Liver (tissue), 9 donors: ENCODE data around the gene NR0B1. TPM values are rescaled to one million over a fixed set of nuclear protein-coding genes. Genes with fewer than 3 reads are reported as not detected.

Experiments
- DNase-seq: peaks from one replicate; pipeline ENCODE4 v3.0.0-alpha.2; 2017; ENCODE audit warnings: low spot score
- H3K27ac ChIP-seq, 2 donors: one replicate each; pipeline ENCODE4 v1.7.0; 2013; ENCODE audit warnings: inconsistent platforms in 2 of 2, low read length in 2 of 2, control low read depth in 1 of 2, low read depth in 1 of 2, mild to moderate bottlenecking in 1 of 2
- H3K27me3 ChIP-seq, 4 donors: one replicate each; pipeline versions ENCODE4 v1.6.1 to v1.7.0; 2013; ENCODE audit warnings: low read length in 3 of 4, inconsistent platforms in 1 of 4, mild to moderate bottlenecking in 1 of 4, moderate library complexity in 1 of 4; ENCODE audit not compliant: control insufficient read depth in 4 of 4, insufficient read depth in 4 of 4
- H3K36me3 ChIP-seq, 4 donors: one replicate each; pipeline versions ENCODE4 v1.6.1 to v1.7.0; 2013; ENCODE audit warnings: low read length in 3 of 4, mild to moderate bottlenecking in 3 of 4, low read depth in 1 of 4, moderate library complexity in 1 of 4; ENCODE audit not compliant: control insufficient read depth in 4 of 4, insufficient read depth in 3 of 4
- H3K4me1 ChIP-seq, 4 donors: one replicate each; pipeline versions ENCODE4 v1.6.1 to v1.7.0; 2013; ENCODE audit warnings: low read length in 3 of 4, mild to moderate bottlenecking in 3 of 4, moderate library complexity in 1 of 4; ENCODE audit not compliant: control insufficient read depth in 4 of 4, insufficient read depth in 4 of 4
- H3K4me3 ChIP-seq, 3 donors: one replicate each; pipeline versions ENCODE4 v1.6.1 to v1.7.0; 2013; ENCODE audit warnings: low read length in 3 of 3, control low read depth in 1 of 3, low read depth in 1 of 3, mild to moderate bottlenecking in 1 of 3
- H3K9ac ChIP-seq, 2 donors: one replicate each; pipeline ENCODE4 v1.7.0; 2013; ENCODE audit warnings: low read length in 2 of 2, mild to moderate bottlenecking in 2 of 2, moderate library complexity in 2 of 2, control low read depth in 1 of 2, low read depth in 1 of 2
- H3K9me3 ChIP-seq, 4 donors: one replicate each; pipeline versions ENCODE4 v1.6.1 to v1.7.0; 2013; ENCODE audit warnings: low read length in 3 of 4; ENCODE audit not compliant: control insufficient read depth in 4 of 4
- CTCF ChIP-seq: fragments of 150-350 bp; IDR thresholded peaks from 2 replicates; pipeline ENCODE4 v1.5.1; 2017; ENCODE audit warnings: improper control_type of control experiment, low read depth, low read length; ENCODE audit not compliant: missing input control
- FOXA1 ChIP-seq: IDR thresholded peaks from 2 replicates; pipeline ENCODE4 v1.6.1; 2016; ENCODE audit warnings: antibody characterized with exemption
- FOXA2 ChIP-seq: IDR thresholded peaks from 2 replicates; pipeline ENCODE4 v1.6.1; 2016; ENCODE audit warnings: antibody characterized with exemption
- HNF4A ChIP-seq, 2 donors: conservative IDR thresholded peaks; 2 replicates each; pipeline ENCODE4 v1.6.1; 2016; ENCODE audit warnings: antibody characterized with exemption in 2 of 2, mild to moderate bottlenecking in 2 of 2
- HNF4G ChIP-seq: IDR thresholded peaks from 2 replicates; pipeline ENCODE4 v1.6.1; 2016; ENCODE audit warnings: antibody characterized with exemption
- JUND ChIP-seq, 2 donors: IDR thresholded peaks; 2 replicates each; pipeline ENCODE4 v1.6.1; 2016; ENCODE audit warnings: antibody characterized with exemption in 2 of 2
- MAX ChIP-seq: IDR thresholded peaks from 2 replicates; pipeline ENCODE4 v1.6.1; 2016; ENCODE audit warnings: antibody characterized with exemption
- NR2F2 ChIP-seq: IDR thresholded peaks from 2 replicates; pipeline ENCODE4 v1.6.1; 2016; ENCODE audit warnings: antibody characterized with exemption
- RAD21 ChIP-seq, 2 donors: IDR thresholded peaks; 2 replicates each; pipeline ENCODE4 v1.6.1; 2016; ENCODE audit warnings: antibody characterized with exemption in 2 of 2, mild to moderate bottlenecking in 2 of 2
- REST ChIP-seq: IDR thresholded peaks from 2 replicates; pipeline ENCODE4 v1.6.1; 2016; ENCODE audit warnings: antibody characterized with exemption, mild to moderate bottlenecking
- RXRA ChIP-seq, 2 donors: IDR thresholded peaks; 2 replicates each; pipeline ENCODE4 v1.6.1; 2017 to 2018; ENCODE audit warnings: antibody characterized with exemption in 2 of 2, mild to moderate bottlenecking in 1 of 2
- SP1 ChIP-seq: IDR thresholded peaks from 2 replicates; pipeline ENCODE4 v1.6.1; 2018; ENCODE audit warnings: antibody characterized with exemption, mild to moderate bottlenecking
- TAF1 ChIP-seq: conservative IDR thresholded peaks from 2 replicates; pipeline ENCODE4 v1.6.1; 2016; ENCODE audit warnings: antibody characterized with exemption, mild to moderate bottlenecking
- YY1 ChIP-seq: IDR thresholded peaks from 2 replicates; pipeline ENCODE4 v1.6.1; 2016; ENCODE audit warnings: antibody characterized with exemption, mild to moderate bottlenecking
- WGBS: extraction: QIAGEN DNeasy Blood & Tissue Kit; methylation state at CpG from one replicate; pipeline ENCODE4 v1.1.7; 2013; 5-methylcytosine and 5-hydroxymethylcytosine counted together
- polyA plus RNA-seq, 2 donors: library from polyadenylated mRNA; stranded (reverse) in 1 of 2; unstranded in 1 of 2; fragments of 200-250 nt in 1 of 2; fragments of >200 nt in 1 of 2; fragmentation: Nextera tagmentation in 1 of 2; extraction: Ambion mirVana in 1 of 2; gene quantifications; one replicate each; pipeline versions ENCODE4 v1.2.1 to v1.2.3, GENCODE V29; 2013 to 2015
- total RNA-seq, 2 donors: library from RNA; depleted of rRNA; stranded (reverse); fragments of >200 nt; gene quantifications; one replicate each; pipeline ENCODE4 v1.2.3, GENCODE V29; 2014
- TF ChIP-seq, protein P1 (sequence below): IDR thresholded peaks from 2 replicates; pipeline ENCODE4 v1.6.1; 2016; ENCODE audit warnings: antibody characterized with exemption
- TF ChIP-seq, protein P2 (sequence below): IDR thresholded peaks from 2 replicates; pipeline ENCODE4 v1.6.1; 2016; ENCODE audit warnings: antibody characterized with exemption
- donor health status: healthy.
- donor health status: healthy.
- donor health status: healthy.
- donor health status: healthy.
- donor health status: healthy.

The NR0B1 gene
- total and polyA plus RNA-seq, 4 donors: not detected

GRCh38 chrX:30301208-30301607, 8.0 kb downstream of the NR0B1 start:
- Histone ChIP-seq H3K9me3 (no peaks in the 10 kb centered on the region), H3K36me3 (no peaks in the 10 kb centered on the region), H3K4me1 (no peaks in the 10 kb centered on the region), H3K27ac (no peak overlapping the region), H3K4me3 (no peak overlapping the region), H3K9ac (no peak overlapping the region), H3K27me3 (peaks cover 0 to 4% (median under 1%) of the 10 kb centered on the region in 4 donors)
- no peak for DNase-seq
- TF ChIP-seq TAF1 (no peak), RAD21 (IDR thresholded peaks at IDR 0.05) (no peak)

DNA sequence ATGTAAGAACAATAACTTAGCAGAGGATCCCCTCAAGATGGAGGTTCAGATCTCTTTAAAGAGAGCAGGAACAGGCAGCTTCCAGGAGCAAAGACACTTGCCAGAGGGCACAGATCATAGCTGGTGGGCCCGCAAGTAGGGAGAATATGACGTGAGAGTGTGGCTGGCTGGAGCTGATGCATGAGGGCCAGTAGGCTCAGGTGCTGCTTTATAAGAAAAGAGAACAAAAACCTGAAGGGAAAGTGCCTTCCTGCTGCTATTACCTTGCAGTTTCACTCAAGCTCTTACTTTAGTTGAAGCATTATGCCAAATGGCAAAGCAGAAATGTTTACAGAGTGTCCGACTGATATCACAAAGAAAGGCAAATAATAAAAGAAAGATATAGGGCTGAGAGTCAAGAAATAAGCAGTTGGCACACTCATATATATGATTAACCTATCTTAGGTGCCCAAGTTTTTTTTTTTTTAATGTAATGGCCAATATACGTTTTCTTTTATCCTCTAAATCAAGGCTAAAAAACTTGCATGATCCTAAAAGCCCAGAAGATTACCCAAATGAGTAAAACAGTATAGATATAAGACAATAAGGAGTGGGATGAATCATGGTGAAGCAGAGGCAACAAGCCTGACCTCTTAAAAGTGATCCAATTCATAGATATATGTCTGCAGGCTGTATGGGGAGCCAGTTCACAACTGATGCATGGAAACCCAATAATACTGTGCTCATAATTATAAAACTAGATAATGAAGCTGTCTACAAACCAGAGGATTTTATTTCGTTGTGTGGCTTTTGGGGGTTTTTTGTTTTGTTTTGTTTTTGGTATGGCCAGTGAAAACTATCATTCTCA, 12.6 kb downstream of the NR0B1 start:
- DNase-seq: no peak
- 63% methylated on average over 5 of the region's 5 CpGs for WGBS
- Histone ChIP-seq H3K9ac (no peak overlapping the region), H3K27ac (no peak overlapping the region), H3K4me3 (no peak overlapping the region), H3K9me3 (no peaks in the 10 kb centered on the region), H3K4me1 (no peaks in the 10 kb centered on the region), H3K36me3 (no peaks in the 10 kb centered on the region), H3K27me3 (no peaks in the 10 kb centered on the region)
- TF ChIP-seq, protein P1, sequence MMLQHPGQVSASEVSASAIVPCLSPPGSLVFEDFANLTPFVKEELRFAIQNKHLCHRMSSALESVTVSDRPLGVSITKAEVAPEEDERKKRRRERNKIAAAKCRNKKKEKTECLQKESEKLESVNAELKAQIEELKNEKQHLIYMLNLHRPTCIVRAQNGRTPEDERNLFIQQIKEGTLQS: no peak
- TF ChIP-seq RAD21 (IDR thresholded peaks at IDR 0.05) (no peak), REST (no peak), MAX (no peak), SP1 (no peak), RXRA (IDR thresholded peaks at IDR 0.05) (no peak), YY1 (no peak), FOXA1 (no peak), HNF4G (no peak), CTCF (no peak), FOXA2 (no peak), HNF4A (conservative IDR thresholded peaks at IDR 0.05) (no peak), JUND (IDR thresholded peaks at IDR 0.05) (no peak), NR2F2 (no peak), TAF1 (no peak)
- TF ChIP-seq, protein P2, sequence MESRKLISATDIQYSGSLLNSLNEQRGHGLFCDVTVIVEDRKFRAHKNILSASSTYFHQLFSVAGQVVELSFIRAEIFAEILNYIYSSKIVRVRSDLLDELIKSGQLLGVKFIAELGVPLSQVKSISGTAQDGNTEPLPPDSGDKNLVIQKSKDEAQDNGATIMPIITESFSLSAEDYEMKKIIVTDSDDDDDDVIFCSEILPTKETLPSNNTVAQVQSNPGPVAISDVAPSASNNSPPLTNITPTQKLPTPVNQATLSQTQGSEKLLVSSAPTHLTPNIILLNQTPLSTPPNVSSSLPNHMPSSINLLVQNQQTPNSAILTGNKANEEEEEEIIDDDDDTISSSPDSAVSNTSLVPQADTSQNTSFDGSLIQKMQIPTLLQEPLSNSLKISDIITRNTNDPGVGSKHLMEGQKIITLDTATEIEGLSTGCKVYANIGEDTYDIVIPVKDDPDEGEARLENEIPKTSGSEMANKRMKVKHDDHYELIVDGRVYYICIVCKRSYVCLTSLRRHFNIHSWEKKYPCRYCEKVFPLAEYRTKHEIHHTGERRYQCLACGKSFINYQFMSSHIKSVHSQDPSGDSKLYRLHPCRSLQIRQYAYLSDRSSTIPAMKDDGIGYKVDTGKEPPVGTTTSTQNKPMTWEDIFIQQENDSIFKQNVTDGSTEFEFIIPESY: no peak
